Left lung (tissue), 10 donors: ENCODE measurements around the gene FYN. TPM values are rescaled to one million over a fixed set of nuclear protein-coding genes. Genes with fewer than 3 reads are reported as not detected.
A peak's percentile ranks its signal among the peaks of the same experiment; 100 is the strongest.

Source experiments
- ATAC-seq: fragments of 200-7000 bp; cut with Tn5 transposase; one replicate; pipeline ENCODE4 v1.9.1; 2020; ENCODE audit warnings: moderate library complexity
- DNase-seq, 4 donors: peaks; one replicate each; pipeline ENCODE4 v3.0.0-alpha.2; 2013 to 2020
- H3K27ac ChIP-seq, 2 donors: fragments of 200-600 bp; sonication (generic) in 1 of 2; one replicate each; pipeline versions ENCODE4 v1.5.0 to v1.8.0; 2020 to 2021
- H3K27me3 ChIP-seq, 2 donors: fragments of 200-600 bp; sonication (generic) in 1 of 2; one replicate each; pipeline versions ENCODE4 v1.5.0 to v1.8.0; 2020 to 2021
- H3K36me3 ChIP-seq, 2 donors: fragments of 200-600 bp; sonication (generic) in 1 of 2; one replicate each; pipeline versions ENCODE4 v1.5.0 to v1.8.0; 2020 to 2021
- H3K4me1 ChIP-seq, 2 donors: fragments of 200-600 bp; one replicate each; pipeline ENCODE4 v1.8.0; 2021
- H3K4me3 ChIP-seq, 2 donors: fragments of 200-600 bp; sonication (generic) in 1 of 2; one replicate each; pipeline versions ENCODE4 v1.5.0 to v1.8.0; 2020 to 2021; ENCODE audit warnings: mild to moderate bottlenecking in 1 of 2
- H3K9me3 ChIP-seq, 2 donors: fragments of 200-600 bp; sonication (generic) in 1 of 2; one replicate each; pipeline versions ENCODE4 v1.5.0 to v1.8.0; 2020 to 2021
- CTCF ChIP-seq, 2 donors: fragments of 200-600 bp; sonication (generic) in 1 of 2; IDR thresholded peaks; one replicate each; pipeline versions ENCODE4 v1.5.0 to v1.8.0; 2021; ENCODE audit warnings: antibody characterized with exemption in 2 of 2
- intact Hi-C, 2 donors: fragments of 100-400 bp; cut with DNase I; formaldehyde crosslinking; loops; one replicate each; pipeline versions ENCODE4 v1.11.2 to v1.14.2; 2022
- polyA plus RNA-seq, 6 donors: library from polyadenylated mRNA; unstranded; fragments of 120-200 nt; gene quantifications; one replicate each; pipeline ENCODE4 v1.2.1, GENCODE V29; 2013; ENCODE audit not compliant: insufficient read length in 6 of 6
- total RNA-seq, 2 donors: library from RNA; stranded (reverse); fragmentation: NEBNext Ultra II Directional; extraction: Animal tissue kit (Norgen Biotek cat#: 25700); gene quantifications; one replicate each; pipeline ENCODE4 v1.2.1, GENCODE V29; 2021
- donor health status: DM: no; HTN: yes; CAD: no.
- donor health status: DM: no; HTN: no; CAD: no.

FYN gene
- total and polyA plus RNA-seq, 8 donors, result 58.8 to 165 (median 144) TPM

GRCh38 chr6:111769365-111770152, 103.7 kb downstream of the FYN start:
- ATAC-seq (no peak), DNase-seq (peak in 1 of 4 donors; percentile 54)
- H3K9me3 ChIP-seq, result no peaks in the 10 kb centered on the region
- intact Hi-C loops, result no loop called here
- no peak overlapping the region for H3K4me3 ChIP-seq
- no peak for TF ChIP-seq CTCF (IDR thresholded peaks at IDR 0.05)
- peaks cover 0 to 6% of the 10 kb centered on the region in 2 donors for H3K4me1 ChIP-seq
- H3K27ac ChIP-seq, result no peak overlapping the region
- H3K36me3 ChIP-seq, result no peaks in the 10 kb centered on the region
- no peaks in the 10 kb centered on the region for H3K27me3 ChIP-seq

GRCh38 chr6:111768431-111768770, 104.9 kb downstream of the FYN start:
- Histone ChIP-seq H3K36me3 (no peaks in the 10 kb centered on the region), H3K4me1 (peaks cover 6 to 9% of the 10 kb centered on the region in 2 donors), H3K27me3 (no peaks in the 10 kb centered on the region), H3K27ac (no peak overlapping the region), H3K9me3 (no peaks in the 10 kb centered on the region), H3K4me3 (no peak overlapping the region)
- DNase-seq (no peak), ATAC-seq (no peak)
- no peak for TF ChIP-seq CTCF (IDR thresholded peaks at IDR 0.05)
- intact Hi-C loops, result no loop called here

- Histone ChIP-seq H3K4me1 (peaks cover 6 to 15% of the 10 kb centered on the region in 2 donors), H3K36me3 (no peaks in the 10 kb centered on the region), H3K9me3 (no peaks in the 10 kb centered on the region), H3K4me3 (no peak overlapping the region), H3K27me3 (no peaks in the 10 kb centered on the region), H3K27ac (no peak overlapping the region)
- no peak for DNase-seq
- intact Hi-C loops, result no loop called here
- no peak for TF ChIP-seq CTCF (IDR thresholded peaks at IDR 0.05)
- no peak for ATAC-seq
These were observed 105.4 kb downstream of the FYN start for GRCh38 chr6:111767752-111768430.

GRCh38 chr6:111766201-111766857, 106.9 kb downstream of the FYN start:
- Histone ChIP-seq H3K4me1 (peaks cover 10 to 29% of the 10 kb centered on the region in 2 donors), H3K36me3 (no peaks in the 10 kb centered on the region), H3K27ac (peak overlapping the region in 1 of 2 donors; percentile 6), H3K9me3 (no peaks in the 10 kb centered on the region), H3K27me3 (no peaks in the 10 kb centered on the region), H3K4me3 (no peak overlapping the region)
- DNase-seq (no peak), ATAC-seq (no peak)
- intact Hi-C loops, result no loop called here
- TF ChIP-seq CTCF (IDR thresholded peaks at IDR 0.05), result no peak

GRCh38 chr6:111765763-111766162, 107.5 kb downstream of the FYN start:
- H3K9me3 ChIP-seq, result no peaks in the 10 kb centered on the region
- H3K27me3 ChIP-seq, result no peaks in the 10 kb centered on the region
- no peak for DNase-seq
- H3K27ac ChIP-seq, result no peak overlapping the region
- TF ChIP-seq CTCF (IDR thresholded peaks at IDR 0.05), result no peak
- intact Hi-C loops, result no loop called here
- no peak for ATAC-seq
- H3K4me1 ChIP-seq, result peaks cover 11 to 34% of the 10 kb centered on the region in 2 donors
- H3K4me3 ChIP-seq, result no peak overlapping the region
- H3K36me3 ChIP-seq, result no peaks in the 10 kb centered on the region
